Measurements from ENCODE around the gene AGAP5.

The AGAP5 gene

GRCh38 chr10:73647211-73647874 is 50.6 kb downstream of the AGAP5 start:
- Histone ChIP-seq H3K27ac (no peak overlapping the region), H3K4me3 (ENCODE audit: low read depth in 1 of 2, low read length in 1 of 2) (peak overlapping the region; percentile 8 to 28)
- TF ChIP-seq CTCF (IDR thresholded peaks at IDR 0.05): no peak

DNA sequence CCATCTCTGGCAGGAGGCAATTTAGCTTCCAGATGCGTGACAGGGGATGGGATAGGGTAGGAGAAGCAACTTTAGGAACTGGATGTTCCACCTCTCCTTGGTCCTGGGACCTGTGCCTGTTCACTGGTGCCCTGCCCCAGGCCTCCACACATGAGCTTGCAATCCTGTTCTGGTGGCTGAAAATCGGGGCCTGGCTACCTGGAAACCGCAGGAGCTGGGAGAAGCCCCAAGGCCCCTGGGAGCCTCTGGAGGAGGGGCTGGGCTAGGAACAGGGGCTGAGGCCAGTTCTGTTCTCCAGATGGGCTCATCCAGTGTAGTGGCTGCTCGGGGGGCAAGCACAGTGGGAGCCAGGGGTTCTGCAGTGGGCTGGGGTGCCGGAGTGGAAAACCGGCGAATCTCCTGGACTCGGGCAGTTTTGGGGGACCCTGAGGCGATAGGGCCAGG is 51.3 kb downstream of the AGAP5 start:
- Histone ChIP-seq H3K27me3 (peaks cover 47% of the 10 kb centered on the region), H3K27ac (no peak overlapping the region), H3K4me3 (ENCODE audit: low read depth in 1 of 2, low read length in 1 of 2) (no peak overlapping the region), H3K9me3 (no peaks in the 10 kb centered on the region), H3K4me1 (ENCODE audit: control insufficient read depth in 1 of 2, insufficient read depth in 1 of 2, low read depth in 1 of 2, low read length in 1 of 2) (peaks cover 9 to 12% of the 10 kb centered on the region in 2 experiments), H3K36me3 (no peaks in the 10 kb centered on the region)
- no peak for TF ChIP-seq CTCF (IDR thresholded peaks at IDR 0.05)

More at GRCh38 chr10:73647211-73647874, 50.6 kb downstream of the AGAP5 start:
- Histone ChIP-seq H3K9me3 (no peaks in the 10 kb centered on the region), H3K27me3 (peaks cover 47% of the 10 kb centered on the region), H3K36me3 (no peaks in the 10 kb centered on the region), H3K4me1 (ENCODE audit: control insufficient read depth in 1 of 2, insufficient read depth in 1 of 2, low read depth in 1 of 2, low read length in 1 of 2) (peaks cover 9 to 12% of the 10 kb centered on the region in 2 experiments)

DNA sequence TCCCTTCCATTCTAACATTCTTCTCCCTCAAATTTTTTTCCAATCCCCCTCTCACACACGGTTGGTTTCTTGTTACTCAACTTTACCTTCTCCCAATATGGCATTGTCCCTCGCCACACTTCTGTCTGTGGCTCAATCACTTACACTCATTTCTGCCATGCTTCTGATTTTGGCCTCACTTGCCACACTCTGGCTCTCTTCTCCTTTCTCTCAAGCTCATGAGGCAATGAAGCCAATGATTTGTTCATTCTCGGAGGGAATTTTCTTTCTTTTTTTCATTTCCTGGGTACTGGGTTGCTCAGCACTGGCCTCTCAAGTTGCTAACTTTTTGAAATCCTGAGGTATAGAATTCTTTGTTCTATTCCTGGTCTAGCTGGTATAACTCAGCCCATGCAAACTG is 52.7 kb downstream of the AGAP5 start:
- Histone ChIP-seq H3K9me3 (no peaks in the 10 kb centered on the region), H3K4me3 (ENCODE audit: low read depth in 1 of 2, low read length in 1 of 2) (no peak overlapping the region), H3K27ac (no peak overlapping the region), H3K36me3 (no peaks in the 10 kb centered on the region), H3K4me1 (ENCODE audit: control insufficient read depth in 1 of 2, insufficient read depth in 1 of 2, low read depth in 1 of 2, low read length in 1 of 2) (peaks cover 9 to 12% of the 10 kb centered on the region in 2 experiments), H3K27me3 (peaks cover 47% of the 10 kb centered on the region)
- no peak for TF ChIP-seq CTCF (IDR thresholded peaks at IDR 0.05)

- TF ChIP-seq CTCF (IDR thresholded peaks at IDR 0.05): no peak
- Histone ChIP-seq H3K4me1 (ENCODE audit: control insufficient read depth in 1 of 2, insufficient read depth in 1 of 2, low read depth in 1 of 2, low read length in 1 of 2) (peaks cover 9 to 12% of the 10 kb centered on the region in 2 experiments), H3K4me3 (ENCODE audit: low read depth in 1 of 2, low read length in 1 of 2) (no peak overlapping the region), H3K9me3 (no peaks in the 10 kb centered on the region), H3K27ac (no peak overlapping the region), H3K36me3 (no peaks in the 10 kb centered on the region), H3K27me3 (peaks cover 47% of the 10 kb centered on the region)
Measured at GRCh38 chr10:73644767-73645166, 53.1 kb downstream of the AGAP5 start.

DNA sequence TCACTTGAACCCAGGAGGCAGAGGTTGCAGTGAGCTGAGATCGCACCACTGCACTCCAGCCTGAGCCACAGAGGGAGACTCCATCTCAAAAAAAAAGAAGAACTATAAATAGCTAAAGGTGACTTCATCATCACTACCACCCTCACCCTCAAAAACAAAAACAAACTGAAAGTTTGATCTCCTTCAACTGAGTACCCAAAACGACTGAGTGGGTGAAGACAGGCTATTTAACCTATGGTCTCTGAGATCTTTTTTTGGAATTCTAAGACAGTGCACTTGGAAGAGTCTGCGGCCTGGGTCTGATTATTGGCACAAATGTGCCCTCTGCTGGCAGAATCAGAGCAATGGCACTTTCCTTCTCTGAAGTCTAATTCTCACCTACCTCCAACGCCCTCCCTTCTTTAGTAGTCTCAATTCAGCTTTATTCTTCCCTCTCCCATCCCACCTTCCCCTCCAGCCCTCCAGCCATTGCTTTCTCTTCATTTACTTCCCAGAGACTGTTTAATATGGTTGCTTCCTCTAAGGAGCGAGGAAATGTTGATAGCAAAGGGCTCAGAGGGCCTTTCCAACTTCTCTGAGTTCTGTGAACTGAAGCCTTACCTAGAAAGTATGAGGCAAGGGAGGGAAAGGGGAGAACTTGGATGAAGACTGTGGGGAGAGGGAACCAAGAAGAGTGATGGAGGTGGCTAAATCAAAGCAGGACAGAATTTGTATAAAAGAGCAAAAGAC is 53.7 kb downstream of the AGAP5 start:
- no peak overlapping the region for H3K27ac ChIP-seq
- peaks cover 42% of the 10 kb centered on the region for H3K27me3 ChIP-seq
- H3K9me3 ChIP-seq: no peaks in the 10 kb centered on the region
- no peak overlapping the region for H3K4me3 ChIP-seq (ENCODE audit: low read depth in 1 of 2, low read length in 1 of 2)
- H3K36me3 ChIP-seq: no peaks in the 10 kb centered on the region
- H3K4me1 ChIP-seq (ENCODE audit: control insufficient read depth in 1 of 2, insufficient read depth in 1 of 2, low read depth in 1 of 2, low read length in 1 of 2): peaks cover 9 to 12% of the 10 kb centered on the region in 2 experiments
- peak; percentile 48 for TF ChIP-seq CTCF (IDR thresholded peaks at IDR 0.05)
